ENCODE measurements around the gene SMYD3.

The SMYD3 gene

GRCh38 chr1:246147524-246148461 lies 359.3 kb downstream of the SMYD3 start:
- no peak for DNase-seq (ENCODE audit: low read depth in 2 of 2)

DNA sequence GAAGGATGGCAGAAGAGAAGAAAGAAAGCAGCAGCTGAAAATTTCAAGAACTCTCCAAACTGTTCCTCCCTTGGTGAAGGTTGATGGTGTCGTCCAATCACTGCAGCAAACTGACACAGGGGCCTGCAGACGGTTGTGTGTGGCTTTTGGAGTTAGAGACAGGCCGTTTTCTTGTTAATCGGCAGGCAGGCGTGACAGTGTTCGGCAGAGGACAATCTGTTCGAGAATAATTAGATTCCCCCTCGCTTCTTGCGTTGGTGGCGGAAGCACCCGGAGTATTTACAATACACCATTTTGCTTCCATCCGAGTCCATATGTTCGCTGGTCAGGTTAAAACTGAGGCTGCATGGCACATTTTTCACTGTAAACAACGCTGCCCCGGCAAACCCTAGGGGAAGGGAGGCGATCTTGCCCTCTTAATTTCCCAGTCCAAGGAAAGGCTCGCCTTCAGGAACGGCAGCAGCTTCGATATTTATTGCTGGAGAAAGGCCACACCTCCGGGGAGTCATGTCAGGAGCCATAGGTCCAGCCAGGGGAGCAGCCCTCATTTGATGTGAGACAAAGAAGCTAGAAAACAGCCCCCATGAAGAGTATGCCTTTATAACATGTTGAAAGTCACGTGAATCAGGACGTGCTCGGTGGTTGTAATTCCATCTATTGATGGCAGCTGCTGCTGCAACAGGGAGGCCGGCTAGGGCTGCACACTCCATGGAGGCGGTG lies 360.1 kb downstream of the SMYD3 start:
- no peak for DNase-seq (ENCODE audit: low read depth in 2 of 2)

DNA sequence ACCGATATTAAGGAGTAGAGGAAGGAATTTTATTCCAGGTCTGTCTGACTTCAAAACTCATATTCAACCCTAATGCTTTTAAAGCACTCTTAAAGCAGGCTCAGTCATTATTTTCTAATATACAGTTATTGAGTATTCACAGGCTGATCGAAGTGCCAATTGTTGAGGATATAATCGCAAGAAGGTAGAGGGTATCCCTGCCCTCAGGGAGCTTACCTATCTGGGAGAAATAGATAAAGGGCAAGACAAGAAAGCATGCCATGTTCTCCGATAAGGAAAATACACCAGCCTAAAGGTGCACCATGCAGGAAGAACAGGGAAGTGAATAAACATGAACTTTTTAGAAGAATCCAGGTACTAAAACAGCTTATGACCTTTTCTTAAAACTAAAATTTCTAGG lies 361.2 kb downstream of the SMYD3 start:
- no peak for DNase-seq (ENCODE audit: low read depth in 2 of 2)

- DNase-seq (ENCODE audit: low read depth in 2 of 2) = no peak
Measured at GRCh38 chr1:246144931-246145330, 362.1 kb downstream of the SMYD3 start.

DNA sequence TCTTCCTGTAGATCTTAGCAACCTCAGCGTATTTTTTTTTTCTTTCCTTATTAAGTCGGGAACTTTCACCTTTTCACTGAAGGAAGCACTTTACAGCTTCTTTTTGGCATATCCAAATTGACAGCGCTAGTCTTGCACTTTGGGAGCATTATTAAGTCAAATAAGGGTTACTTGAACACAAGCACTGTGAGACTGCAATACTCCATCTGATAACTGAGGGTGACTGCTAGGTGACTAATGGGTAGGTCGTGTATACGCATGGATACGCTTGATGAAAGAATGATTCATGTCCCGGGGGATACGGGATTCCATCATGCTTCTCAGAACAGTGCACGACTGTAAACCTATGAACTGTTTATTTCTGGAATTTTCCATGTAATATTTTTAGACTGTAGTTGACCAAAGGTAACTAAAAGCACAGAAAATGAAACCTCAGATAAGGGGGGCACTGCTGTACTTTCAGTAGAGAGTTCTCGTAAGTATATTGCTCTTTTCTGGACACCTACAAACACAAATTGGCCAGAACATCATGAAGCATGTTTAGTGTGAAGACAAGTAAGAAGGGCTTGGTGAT lies 364.7 kb downstream of the SMYD3 start:
- DNase-seq (ENCODE audit: low read depth in 2 of 2) = no peak

DNA sequence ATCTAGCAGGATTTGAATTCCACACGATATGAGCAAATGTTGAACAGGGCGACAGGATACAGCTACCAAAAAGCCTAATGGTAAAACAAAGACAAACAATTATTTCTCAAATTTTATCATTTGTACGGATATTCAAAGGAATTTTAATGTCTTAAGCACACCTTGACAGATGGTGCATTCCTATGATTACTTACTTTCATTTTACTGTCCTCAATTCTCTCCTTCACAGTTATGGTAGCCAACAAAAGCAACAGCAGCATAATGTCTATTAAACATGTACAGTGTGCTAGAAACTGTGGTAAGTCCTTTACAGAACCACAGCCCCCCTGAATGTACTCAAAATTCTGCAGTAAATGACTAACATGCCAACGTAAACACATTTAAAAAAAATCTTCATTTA lies 365.8 kb downstream of the SMYD3 start:
- DNase-seq (ENCODE audit: low read depth in 2 of 2) = no peak

GRCh38 chr1:246139745-246140182 lies 367.3 kb downstream of the SMYD3 start:
- DNase-seq (ENCODE audit: low read depth in 2 of 2) = no peak

DNA sequence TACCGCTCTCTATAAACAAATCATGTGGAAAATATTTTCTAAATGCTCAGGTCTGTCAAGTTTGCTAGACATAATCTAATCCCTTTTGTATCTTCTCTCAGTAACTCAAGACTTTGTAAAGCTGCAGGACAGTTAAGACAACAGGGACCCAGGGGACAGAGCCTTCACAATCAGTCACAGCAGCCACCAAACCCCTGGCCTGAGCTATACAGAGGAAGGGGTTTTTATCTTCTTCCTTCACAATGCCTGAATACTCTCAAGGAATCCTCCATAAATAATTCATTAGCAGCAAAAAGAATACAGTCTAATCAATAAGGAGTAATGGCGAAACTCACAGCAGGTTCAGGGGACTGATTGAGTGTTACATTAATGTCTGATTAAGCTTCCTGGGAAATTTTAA lies 368.3 kb downstream of the SMYD3 start:
- DNase-seq (ENCODE audit: low read depth in 2 of 2) = no peak

GRCh38 chr1:246136477-246136876 lies 370.6 kb downstream of the SMYD3 start:
- no peak for DNase-seq (ENCODE audit: low read depth in 2 of 2)

GRCh38 chr1:246134789-246135188 lies 372.3 kb downstream of the SMYD3 start:
- no peak for DNase-seq (ENCODE audit: low read depth in 2 of 2)

DNA sequence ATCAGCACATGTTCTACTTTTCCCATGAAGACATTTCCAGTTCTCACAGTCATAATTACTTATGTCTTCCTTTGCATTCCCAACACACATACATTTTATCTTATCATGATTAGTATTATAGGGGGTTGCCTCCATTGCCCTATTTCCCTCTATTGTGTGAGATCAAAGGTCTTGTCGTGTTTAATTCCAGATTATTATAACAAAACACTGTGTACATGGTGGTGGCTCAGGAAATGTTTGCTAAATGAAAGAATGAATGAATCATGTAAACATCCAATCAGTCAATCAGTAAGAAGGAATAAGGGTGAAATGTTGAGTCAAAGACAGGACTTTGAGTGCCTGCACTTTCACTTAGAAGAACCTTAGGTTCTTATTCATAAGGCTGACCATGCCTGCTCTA lies 376.0 kb downstream of the SMYD3 start:
- no peak for DNase-seq (ENCODE audit: low read depth in 2 of 2)

GRCh38 chr1:246128494-246129069 lies 378.5 kb downstream of the SMYD3 start:
- DNase-seq (ENCODE audit: low read depth in 2 of 2) = no peak

DNA sequence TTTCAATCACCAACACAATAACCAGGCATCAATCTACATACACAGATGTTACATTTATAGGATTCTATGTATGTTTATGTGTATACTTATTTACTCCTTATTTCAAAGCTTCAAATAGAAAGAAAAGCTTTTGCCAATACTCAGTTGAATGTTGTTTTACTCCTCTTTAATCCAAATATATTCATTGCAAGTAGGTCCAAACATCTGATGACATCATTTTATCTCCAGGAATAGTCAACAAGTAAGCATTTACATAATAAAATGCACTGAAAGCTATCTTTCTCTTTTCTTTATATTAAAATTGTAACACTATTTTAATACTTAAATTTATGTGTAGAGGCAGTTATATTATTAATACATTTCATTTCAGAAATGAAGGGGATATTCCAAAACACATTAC lies 380.5 kb downstream of the SMYD3 start:
- no peak for DNase-seq (ENCODE audit: low read depth in 2 of 2)

- no peak for DNase-seq (ENCODE audit: low read depth in 2 of 2)
Measured at GRCh38 chr1:246122071-246122470, 385.0 kb downstream of the SMYD3 start.

- no peak for DNase-seq (ENCODE audit: low read depth in 2 of 2)
Measured at GRCh38 chr1:246121533-246121932, 385.5 kb downstream of the SMYD3 start.

- peak in 1 of 2 donors; percentile 13 for DNase-seq (ENCODE audit: low read depth in 2 of 2)
Measured at GRCh38 chr1:246117066-246117791, 389.9 kb downstream of the SMYD3 start.

GRCh38 chr1:246114369-246114768 lies 392.7 kb downstream of the SMYD3 start:
- DNase-seq (ENCODE audit: low read depth in 2 of 2) = no peak

- no peak for DNase-seq (ENCODE audit: low read depth in 2 of 2)
Measured at GRCh38 chr1:246113555-246114095, 393.5 kb downstream of the SMYD3 start.

GRCh38 chr1:246111570-246111969 lies 395.5 kb downstream of the SMYD3 start:
- DNase-seq (ENCODE audit: low read depth in 2 of 2) = no peak

DNA sequence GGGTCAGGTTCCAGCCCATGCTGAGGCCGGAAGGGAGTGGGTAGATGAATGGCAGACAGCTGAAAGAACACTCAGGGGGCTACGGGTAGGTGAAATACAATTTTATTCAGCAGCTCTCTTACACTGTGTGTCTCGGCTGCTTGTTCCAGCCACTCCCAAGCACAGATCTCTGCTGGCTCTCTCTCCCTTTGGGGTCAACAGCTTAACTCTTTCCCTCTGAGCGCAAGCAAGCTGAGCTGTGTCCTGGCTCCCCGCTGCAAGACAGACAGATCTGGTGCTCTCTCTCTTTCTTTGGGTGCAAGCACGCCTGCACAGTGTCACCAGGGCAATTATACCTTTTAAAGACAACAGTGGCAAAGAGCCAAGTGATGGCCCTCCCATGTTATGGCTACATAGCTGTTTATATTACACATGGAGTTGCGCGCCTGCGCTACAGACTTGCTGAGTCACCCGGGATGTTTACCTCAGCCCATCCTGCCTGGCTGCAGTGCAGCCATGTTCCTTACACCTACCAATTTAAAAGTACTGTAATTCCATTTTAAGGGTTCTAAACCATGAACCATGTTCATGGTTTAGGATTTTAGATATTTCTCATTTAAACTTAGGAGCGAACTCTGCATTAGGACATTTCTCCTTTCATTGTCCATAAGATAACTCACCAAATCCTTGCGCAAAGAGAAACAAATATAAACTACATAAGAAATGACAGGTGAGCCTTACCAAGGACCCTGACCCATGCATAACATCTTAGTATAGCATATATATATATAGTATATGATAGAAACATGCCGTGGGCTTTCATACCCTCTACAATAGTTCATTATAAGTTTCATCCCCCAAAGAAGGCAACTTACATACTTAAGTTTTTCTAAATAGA lies 396.5 kb downstream of the SMYD3 start:
- DNase-seq (ENCODE audit: low read depth in 2 of 2) = no peak
